Measurements from ENCODE around the gene RAPGEF4. TPM values are rescaled to one million over a fixed set of nuclear protein-coding genes. Genes with fewer than 3 reads are reported as not detected.

RAPGEF4 gene
- total RNA-seq, 1 experiment from 2014 or later: 1.4 TPM

GRCh38 chr2:172742931-172743540, 7.4 kb downstream of the RAPGEF4 start:
- H3K9me3 Mint-ChIP-seq: peaks cover 9 to 14% of the 10 kb centered on the region in 2 experiments
- H3K27me3 Mint-ChIP-seq (ENCODE audit: low read depth): peaks cover 8% of the 10 kb centered on the region
- DNase-seq: no peak
- Histone ChIP-seq H3K4me1 (ENCODE audit: insufficient read depth, low read length) (no peaks in the 10 kb centered on the region), H3K23me2 (ENCODE audit: insufficient read length, low read depth, low read length, poor library complexity, severe bottlenecking) (no peaks in the 10 kb centered on the region), H3K4me2 (ENCODE audit: insufficient read depth, insufficient read length, low read length) (no peak overlapping the region), H4K91ac (ENCODE audit: insufficient read length, low read depth, low read length) (no peak overlapping the region), H3T11ph (ENCODE audit: low read length) (no peak overlapping the region), H3K79me1 (ENCODE audit: insufficient read depth, low read depth, low read length, poor library complexity, severe bottlenecking) (no peaks in the 10 kb centered on the region), H2BK5ac (ENCODE audit: insufficient read length, low read length) (no peak overlapping the region), H3K56ac (ENCODE audit: insufficient read length, low read depth, low read length) (no peak overlapping the region), H4K5ac (ENCODE audit: insufficient read length, low read depth, low read length) (no peak overlapping the region), H3K4ac (ENCODE audit: low read depth, low read length) (no peak overlapping the region), H2BK12ac (ENCODE audit: insufficient read length, low read depth, low read length) (no peak overlapping the region), H3K9ac (ENCODE audit: extremely low read depth, insufficient read length, low read length) (no peak overlapping the region), H2AFZ (ENCODE audit: low read length) (no peak overlapping the region), H2BK20ac (ENCODE audit: low read depth, low read length, poor library complexity, severe bottlenecking) (no peak overlapping the region), H2BK120ac (ENCODE audit: low read depth, low read length, poor library complexity, severe bottlenecking) (no peak overlapping the region), H3K23ac (ENCODE audit: insufficient read length, low read depth, low read length) (no peak overlapping the region), H3K14ac (ENCODE audit: insufficient read depth, low read length) (no peak overlapping the region), H3K27me3 (ENCODE audit: insufficient read depth, low read length) (no peaks in the 10 kb centered on the region), H2BK15ac (ENCODE audit: low read depth, low read length) (no peak overlapping the region), H4K8ac (replicated peaks; ENCODE audit: insufficient read length, low read depth, low read length) (no peak overlapping the region), H3K9me3 (ENCODE audit: control insufficient read depth, low read depth, low read length) (no peaks in the 10 kb centered on the region), H3K79me2 (ENCODE audit: insufficient read depth, low read length) (no peaks in the 10 kb centered on the region), H2AK5ac (ENCODE audit: insufficient read length, low read length) (no peak overlapping the region), H4K20me1 (ENCODE audit: control insufficient read depth, insufficient read depth, insufficient read length) (no peaks in the 10 kb centered on the region), H3K27ac (ENCODE audit: insufficient read length, low read depth, low read length) (no peak overlapping the region), H3K18ac (ENCODE audit: insufficient read length, low read depth, low read length) (no peak overlapping the region)
- no peak for TF ChIP-seq CTCF (conservative IDR thresholded peaks at IDR 0.05)
- H3K4me1 Mint-ChIP-seq: peaks cover 9 to 10% of the 10 kb centered on the region in 2 experiments
- no peak overlapping the region for H3K27ac Mint-ChIP-seq
- WGBS (ENCODE audit: extremely low coverage, insufficient read length, low lambda C conversion rate): no CpG with 5 or more reads among the region's 9 CpGs
- peaks cover 4 to 17% (median 8%) of the 10 kb centered on the region in 3 experiments; a peak in 6 of 7 replicates for H3K36me3 Mint-ChIP-seq (ENCODE audit: insufficient read depth in 1 of 3, low read depth in 3 of 3)
- H3K4me3 Mint-ChIP-seq: no peak overlapping the region
